Choroid plexus epithelial cell (primary cell): ENCODE results near the gene ZNF512.

ENCODE experiments used
- DNase-seq: peaks from one replicate; pipeline ENCODE4 v3.0.0-alpha.2; 2010; ENCODE audit warnings: low read depth
- H3K4me3 ChIP-seq: 2 replicates; pipeline ENCODE4 v1.5.1; 2011; ENCODE audit warnings: low read depth, mild to moderate bottlenecking, control low read depth, low read length, moderate library complexity
- CTCF ChIP-seq: conservative IDR thresholded peaks from 2 replicates; pipeline ENCODE4 v1.5.1; 2011; ENCODE audit warnings: low read depth, mild to moderate bottlenecking, control low read depth, inconsistent platforms, low read length, moderate library complexity

Gene ZNF512

DNA sequence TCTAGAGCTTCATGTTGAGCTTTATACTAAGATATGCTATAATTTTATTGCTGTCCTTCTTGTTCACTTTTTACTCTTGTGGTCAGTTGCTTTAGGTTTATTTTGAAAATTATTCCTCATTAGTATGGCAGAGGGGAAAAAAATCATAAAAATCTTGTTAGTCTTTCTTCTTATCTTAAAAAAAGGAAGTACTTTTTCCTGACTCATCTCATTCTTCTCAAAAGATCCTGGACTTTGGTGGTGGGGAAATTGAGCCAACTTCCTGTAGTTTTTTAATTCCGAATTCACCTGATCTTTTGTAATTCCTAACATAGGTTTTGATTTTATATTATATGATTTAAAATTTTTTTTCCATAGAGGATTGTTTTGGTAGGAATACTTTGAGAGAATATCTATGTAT is 84.6 kb downstream of the ZNF512 start:
- no peak for DNase-seq
- no peak overlapping the region for H3K4me3 ChIP-seq
- TF ChIP-seq CTCF: no peak

- no peak for TF ChIP-seq CTCF
- no peak overlapping the region for H3K4me3 ChIP-seq
- no peak for DNase-seq
These were observed 88.4 kb downstream of the ZNF512 start for GRCh38 chr2:27671235-27671634.
